Ishikawa (cell line): ENCODE measurements around the gene COQ10B.

Source experiments
- CEBPB ChIP-seq: IDR thresholded peaks from 2 replicates; pipeline ENCODE4 v1.6.1; 2012
- CREB1 ChIP-seq: IDR thresholded peaks from 2 replicates; pipeline ENCODE4 v1.6.1; 2012; ENCODE audit warnings: low read depth
- EGR1 ChIP-seq: IDR thresholded peaks from 2 replicates; pipeline ENCODE4 v1.6.1; 2012
- EP300 ChIP-seq: IDR thresholded peaks from 2 replicates; pipeline ENCODE4 v1.6.1; 2012; ENCODE audit warnings: borderline replicate concordance
- FOXM1 ChIP-seq: IDR thresholded peaks from 2 replicates; pipeline ENCODE4 v1.6.1; 2012; ENCODE audit warnings: low read depth, borderline replicate concordance
- MAX ChIP-seq: IDR thresholded peaks from 2 replicates; pipeline ENCODE4 v1.6.1; 2012
- NFIC ChIP-seq: IDR thresholded peaks from 2 replicates; pipeline ENCODE4 v1.6.1; 2012
- RAD21 ChIP-seq: IDR thresholded peaks from 2 replicates; pipeline ENCODE4 v1.6.1; 2012; ENCODE audit warnings: low read depth
- REST ChIP-seq: IDR thresholded peaks from 2 replicates; pipeline ENCODE4 v1.6.1; 2012; ENCODE audit warnings: low read depth, mild to moderate bottlenecking
- TAF1 ChIP-seq: IDR thresholded peaks from 2 replicates; pipeline ENCODE4 v1.6.1; 2012; ENCODE audit warnings: low read depth, mild to moderate bottlenecking
- TCF12 ChIP-seq: IDR thresholded peaks from 2 replicates; pipeline ENCODE4 v1.6.1; 2012; ENCODE audit warnings: low read depth
- TEAD4 ChIP-seq: IDR thresholded peaks from 2 replicates; pipeline ENCODE4 v1.6.1; 2012
- USF1 ChIP-seq: IDR thresholded peaks from 2 replicates; pipeline ENCODE4 v1.6.1; 2012
- YY1 ChIP-seq: IDR thresholded peaks from 2 replicates; pipeline ENCODE4 v1.6.1; 2012; ENCODE audit warnings: low read depth
- ZBTB7A ChIP-seq: IDR thresholded peaks from 2 replicates; pipeline ENCODE4 v1.6.1; 2012; ENCODE audit warnings: low read depth

Gene COQ10B

GRCh38 chr2:197453914-197454398 lies 604 bp downstream of the COQ10B start:
- no peak for TF ChIP-seq FOXM1
- TF ChIP-seq ZBTB7A, result no peak
- no peak for TF ChIP-seq CEBPB
- TF ChIP-seq TEAD4, result no peak
- TF ChIP-seq REST, result no peak
- no peak for TF ChIP-seq NFIC
- no peak for TF ChIP-seq MAX
- no peak for TF ChIP-seq EP300
- no peak for TF ChIP-seq YY1
- no peak for TF ChIP-seq EGR1
- TF ChIP-seq CREB1, result no peak
- no peak for TF ChIP-seq TCF12
- TF ChIP-seq TAF1, result no peak
- no peak for TF ChIP-seq USF1
- no peak for TF ChIP-seq RAD21

GRCh38 chr2:197454923-197455322 lies 1.6 kb downstream of the COQ10B start:
- no peak for TF ChIP-seq REST
- TF ChIP-seq TEAD4, result no peak
- TF ChIP-seq TCF12, result no peak
- no peak for TF ChIP-seq YY1
- no peak for TF ChIP-seq EP300
- no peak for TF ChIP-seq NFIC
- no peak for TF ChIP-seq CREB1
- no peak for TF ChIP-seq CEBPB
- no peak for TF ChIP-seq TAF1
- no peak for TF ChIP-seq RAD21
- TF ChIP-seq EGR1, result no peak
- TF ChIP-seq MAX, result no peak

GRCh38 chr2:197455428-197455827 lies 2.1 kb downstream of the COQ10B start:
- no peak for TF ChIP-seq FOXM1
- TF ChIP-seq EGR1, result no peak
- TF ChIP-seq YY1, result no peak
- TF ChIP-seq ZBTB7A, result no peak
- no peak for TF ChIP-seq TCF12

- no peak for TF ChIP-seq TAF1
- no peak for TF ChIP-seq FOXM1
- no peak for TF ChIP-seq NFIC
- no peak for TF ChIP-seq EP300
- TF ChIP-seq EGR1, result no peak
- TF ChIP-seq TEAD4, result no peak
- TF ChIP-seq CREB1, result no peak
- TF ChIP-seq YY1, result no peak
- no peak for TF ChIP-seq USF1
- no peak for TF ChIP-seq MAX
- TF ChIP-seq ZBTB7A, result no peak
- TF ChIP-seq RAD21, result no peak
- no peak for TF ChIP-seq CEBPB
- TF ChIP-seq REST, result no peak
- TF ChIP-seq TCF12, result no peak
These were observed 7.3 kb downstream of the COQ10B start for GRCh38 chr2:197460649-197461048.

GRCh38 chr2:197461057-197461456 lies 7.7 kb downstream of the COQ10B start:
- TF ChIP-seq CREB1 (no peak), MAX (no peak), CEBPB (no peak), NFIC (no peak), ZBTB7A (no peak), REST (no peak), RAD21 (no peak), USF1 (no peak), TCF12 (no peak), TAF1 (no peak), EP300 (no peak)
